Measurements from ENCODE around the gene RPGR. TPM values are rescaled to one million over a fixed set of nuclear protein-coding genes. Genes with fewer than 3 reads are reported as not detected.

The RPGR gene
- polyA plus RNA-seq, 3 donors, result 4.3 to 10.9 (median 5.1) TPM

DNA sequence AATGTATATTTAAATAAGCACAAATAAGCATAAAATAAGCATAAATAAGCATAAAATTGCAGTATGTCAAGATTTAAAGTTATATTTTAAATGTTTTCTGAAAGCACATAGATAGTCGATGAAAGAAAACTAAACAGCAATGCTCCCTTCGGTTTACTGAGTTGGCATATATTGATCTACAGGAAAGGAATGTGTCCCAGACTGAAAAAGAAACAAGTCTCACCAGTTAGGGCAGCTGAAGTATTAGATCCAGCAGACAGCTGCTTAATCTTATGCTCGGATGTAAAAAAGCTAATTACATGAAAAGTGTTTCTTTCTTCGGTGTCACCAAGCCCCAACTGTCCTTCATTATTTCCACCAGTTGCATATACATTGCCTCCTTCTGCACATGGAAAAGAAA lies 8.7 kb downstream of the RPGR start:
- Histone ChIP-seq H3K4me3 (replicated peaks in 1 of 3; ENCODE audit: low read depth in 2 of 3, low read length in 3 of 3) (no peak overlapping the region), H3K9me3 (replicated peaks in 1 of 2; ENCODE audit: control insufficient read depth in 1 of 2, insufficient read depth in 1 of 2, low read length in 2 of 2) (no peaks in the 10 kb centered on the region), H3K4me1 (ENCODE audit: control insufficient read depth in 1 of 2, insufficient read depth in 2 of 2, low read length in 2 of 2) (no peaks in the 10 kb centered on the region), H2AFZ (ENCODE audit: insufficient read depth, low read depth, low read length, poor library complexity, severe bottlenecking) (no peak overlapping the region), H4K20me1 (ENCODE audit: insufficient read depth, low read length) (no peaks in the 10 kb centered on the region), H3K4me2 (replicated peaks; ENCODE audit: extremely low read depth, low read length, poor library complexity, severe bottlenecking) (no peak overlapping the region), H3K27me3 (ENCODE audit: control insufficient read depth in 2 of 2, insufficient read depth in 2 of 2, low read length in 2 of 2) (no peaks in the 10 kb centered on the region), H3K9ac (ENCODE audit: insufficient read depth, low read length, poor library complexity, severe bottlenecking) (no peak overlapping the region), H3K79me2 (ENCODE audit: insufficient read depth, low read length) (no peaks in the 10 kb centered on the region), H3K36me3 (replicated peaks in 1 of 2; ENCODE audit: control insufficient read depth in 1 of 2, insufficient read depth in 2 of 2, low read length in 2 of 2) (peaks cover 13 to 23% of the 10 kb centered on the region in 2 donors), H3K27ac (ENCODE audit: low read depth in 1 of 2, low read length in 2 of 2) (no peak overlapping the region)
- Mint-ChIP-seq H3K27me3 (ENCODE audit: low read depth in 3 of 3) (peaks cover 0 to 3% (median 1%) of the 10 kb centered on the region in 3 donors), H3K36me3 (peaks cover 16 to 30% of the 10 kb centered on the region in 2 donors), H3K4me3 (no peak overlapping the region), H3K9me3 (no peaks in the 10 kb centered on the region), H3K4me1 (no peaks in the 10 kb centered on the region), H3K27ac (no peak overlapping the region)
- no peak for DNase-seq
- TF ChIP-seq, protein P1, sequence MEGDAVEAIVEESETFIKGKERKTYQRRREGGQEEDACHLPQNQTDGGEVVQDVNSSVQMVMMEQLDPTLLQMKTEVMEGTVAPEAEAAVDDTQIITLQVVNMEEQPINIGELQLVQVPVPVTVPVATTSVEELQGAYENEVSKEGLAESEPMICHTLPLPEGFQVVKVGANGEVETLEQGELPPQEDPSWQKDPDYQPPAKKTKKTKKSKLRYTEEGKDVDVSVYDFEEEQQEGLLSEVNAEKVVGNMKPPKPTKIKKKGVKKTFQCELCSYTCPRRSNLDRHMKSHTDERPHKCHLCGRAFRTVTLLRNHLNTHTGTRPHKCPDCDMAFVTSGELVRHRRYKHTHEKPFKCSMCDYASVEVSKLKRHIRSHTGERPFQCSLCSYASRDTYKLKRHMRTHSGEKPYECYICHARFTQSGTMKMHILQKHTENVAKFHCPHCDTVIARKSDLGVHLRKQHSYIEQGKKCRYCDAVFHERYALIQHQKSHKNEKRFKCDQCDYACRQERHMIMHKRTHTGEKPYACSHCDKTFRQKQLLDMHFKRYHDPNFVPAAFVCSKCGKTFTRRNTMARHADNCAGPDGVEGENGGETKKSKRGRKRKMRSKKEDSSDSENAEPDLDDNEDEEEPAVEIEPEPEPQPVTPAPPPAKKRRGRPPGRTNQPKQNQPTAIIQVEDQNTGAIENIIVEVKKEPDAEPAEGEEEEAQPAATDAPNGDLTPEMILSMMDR (IDR thresholded peaks at IDR 0.05), result no peak
- 100% methylated on average over 2 of the region's 4 CpGs for WGBS (ENCODE audit: insufficient coverage)
- intact Hi-C loops (cut with micrococcal nuclease), result no loop called here

DNA sequence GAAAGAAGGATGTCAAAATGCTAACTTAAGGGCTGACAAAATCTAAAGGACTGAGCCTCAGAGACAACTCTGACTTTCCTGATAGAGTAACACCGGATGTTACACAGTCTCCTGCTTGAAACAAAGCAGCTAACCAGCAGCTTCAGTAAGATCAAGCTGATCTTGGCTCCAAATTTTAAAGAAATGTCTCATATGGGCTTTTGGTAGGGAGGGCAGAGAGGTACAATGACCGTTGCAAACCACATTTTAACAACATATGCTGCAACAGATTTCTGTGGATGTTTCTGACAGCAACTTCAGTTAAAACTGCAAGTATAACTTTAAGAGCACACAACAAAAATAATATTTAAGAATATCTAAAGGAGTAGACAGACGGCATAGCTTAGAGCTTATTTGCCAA lies 9.1 kb downstream of the RPGR start:
- no peaks in the 10 kb centered on the region for H3K9me3 ChIP-seq (replicated peaks in 1 of 2; ENCODE audit: control insufficient read depth in 1 of 2, insufficient read depth in 1 of 2, low read length in 2 of 2)
- H3K36me3 ChIP-seq (replicated peaks in 1 of 2; ENCODE audit: control insufficient read depth in 1 of 2, insufficient read depth in 2 of 2, low read length in 2 of 2), result peaks cover 15 to 27% of the 10 kb centered on the region in 2 donors
- H3K9ac ChIP-seq (ENCODE audit: insufficient read depth, low read length, poor library complexity, severe bottlenecking), result no peak overlapping the region
- no peak for DNase-seq
- intact Hi-C loops (cut with micrococcal nuclease), result no loop called here
- H3K27ac ChIP-seq (ENCODE audit: low read depth in 1 of 2, low read length in 2 of 2), result no peak overlapping the region
- peaks cover 20 to 30% of the 10 kb centered on the region in 2 donors for H3K36me3 Mint-ChIP-seq
- peaks cover 0 to 3% (median 1%) of the 10 kb centered on the region in 3 donors for H3K27me3 Mint-ChIP-seq (ENCODE audit: low read depth in 3 of 3)
- H3K9me3 Mint-ChIP-seq, result no peaks in the 10 kb centered on the region
- no peak overlapping the region for H3K4me3 Mint-ChIP-seq
- H3K4me1 ChIP-seq (ENCODE audit: control insufficient read depth in 1 of 2, insufficient read depth in 2 of 2, low read length in 2 of 2), result no peaks in the 10 kb centered on the region
- H3K79me2 ChIP-seq (ENCODE audit: insufficient read depth, low read length), result no peaks in the 10 kb centered on the region
- no peak overlapping the region for H3K27ac Mint-ChIP-seq
- no peaks in the 10 kb centered on the region for H4K20me1 ChIP-seq (ENCODE audit: insufficient read depth, low read length)
- H2AFZ ChIP-seq (ENCODE audit: insufficient read depth, low read depth, low read length, poor library complexity, severe bottlenecking), result no peak overlapping the region
- TF ChIP-seq, protein P1 (IDR thresholded peaks at IDR 0.05), result no peak
- no peaks in the 10 kb centered on the region for H3K4me1 Mint-ChIP-seq
- H3K4me2 ChIP-seq (replicated peaks; ENCODE audit: extremely low read depth, low read length, poor library complexity, severe bottlenecking), result no peak overlapping the region
- 100% methylated on average over 1 of the region's 3 CpGs for WGBS (ENCODE audit: insufficient coverage)
- no peaks in the 10 kb centered on the region for H3K27me3 ChIP-seq (ENCODE audit: control insufficient read depth in 2 of 2, insufficient read depth in 2 of 2, low read length in 2 of 2)
- no peak overlapping the region for H3K4me3 ChIP-seq (replicated peaks in 1 of 3; ENCODE audit: low read depth in 2 of 3, low read length in 3 of 3)

Measured in CD14-positive monocyte (primary cell).